Calu3 (cell line): ENCODE results near the gene RAMP1. TPM values are rescaled to one million over a fixed set of nuclear protein-coding genes. Genes with fewer than 3 reads are reported as not detected.

Source experiments
- BruUV-seq: library from RNA; stranded (reverse); fragments of 400-500 nt; replicated peaks from 2 replicates; lab custom pipeline; 2021; lab: Mats Ljungman, UMichigan
- CTCF ChIA-PET: fragments of 300-600 bp; sonication (Branson Sonifier 250); formaldehyde crosslinking; loops from one replicate; lab custom pipeline; 2022; ENCODE audit warnings: antibody characterized with exemption; lab: Charles Lee
- DNase-seq: peaks from one replicate; pipeline ENCODE4 v3.0.0; 2022
- H3K27ac Mint-ChIP-seq: one replicate; pipeline ENCODE4 v1.8.0; 2022; ENCODE audit warnings: mixed read lengths; ENCODE audit not compliant: unreplicated experiment
- H3K27me3 Mint-ChIP-seq: one replicate; pipeline ENCODE4 v1.8.0; 2022; ENCODE audit warnings: mixed read lengths; ENCODE audit not compliant: unreplicated experiment
- H3K36me3 Mint-ChIP-seq: one replicate; pipeline ENCODE4 v1.8.0; 2022; ENCODE audit warnings: mild to moderate bottlenecking, moderate library complexity, mixed read lengths; ENCODE audit not compliant: insufficient read depth, unreplicated experiment
- H3K4me1 Mint-ChIP-seq: one replicate; pipeline ENCODE4 v1.8.0; 2022; ENCODE audit warnings: mild to moderate bottlenecking, low read depth, mixed read lengths; ENCODE audit not compliant: unreplicated experiment
- H3K4me3 Mint-ChIP-seq: one replicate; pipeline ENCODE4 v1.8.0; 2022; ENCODE audit warnings: mild to moderate bottlenecking, low read depth, moderate library complexity, mixed read lengths; ENCODE audit not compliant: unreplicated experiment
- H3K9me3 Mint-ChIP-seq: one replicate; pipeline ENCODE4 v1.8.0; 2022; ENCODE audit warnings: low read depth, mixed read lengths; ENCODE audit not compliant: unreplicated experiment
- intact Hi-C: fragments of 100-400 bp; cut with micrococcal nuclease; formaldehyde crosslinking; loops from one replicate; pipeline ENCODE4 v1.10.0; 2022; ENCODE audit not compliant: unreplicated experiment
- total RNA-seq: library from RNA; stranded (reverse); gene quantifications from 2 replicates; pipeline ENCODE4 v1.2.3, GENCODE V29; 2022
- TF ChIP-seq, protein P1 (sequence below): fragments of 200-600 bp; IDR thresholded peaks from one replicate; pipeline ENCODE4 v1.8.0; 2022; ENCODE audit warnings: antibody characterized with exemption; ENCODE audit not compliant: unreplicated experiment

Gene RAMP1
- total RNA-seq, 1 experiment from 2014 or later: 9.8 TPM

- no TSS peak for BruUV-seq
- Mint-ChIP-seq H3K27me3 (no peaks in the 10 kb centered on the region), H3K4me1 (peaks cover 56% of the 10 kb centered on the region), H3K27ac (peak overlapping the region; percentile 3), H3K9me3 (no peaks in the 10 kb centered on the region), H3K36me3 (peaks cover 15% of the 10 kb centered on the region), H3K4me3 (no peak overlapping the region)
- TF ChIP-seq, protein P1, sequence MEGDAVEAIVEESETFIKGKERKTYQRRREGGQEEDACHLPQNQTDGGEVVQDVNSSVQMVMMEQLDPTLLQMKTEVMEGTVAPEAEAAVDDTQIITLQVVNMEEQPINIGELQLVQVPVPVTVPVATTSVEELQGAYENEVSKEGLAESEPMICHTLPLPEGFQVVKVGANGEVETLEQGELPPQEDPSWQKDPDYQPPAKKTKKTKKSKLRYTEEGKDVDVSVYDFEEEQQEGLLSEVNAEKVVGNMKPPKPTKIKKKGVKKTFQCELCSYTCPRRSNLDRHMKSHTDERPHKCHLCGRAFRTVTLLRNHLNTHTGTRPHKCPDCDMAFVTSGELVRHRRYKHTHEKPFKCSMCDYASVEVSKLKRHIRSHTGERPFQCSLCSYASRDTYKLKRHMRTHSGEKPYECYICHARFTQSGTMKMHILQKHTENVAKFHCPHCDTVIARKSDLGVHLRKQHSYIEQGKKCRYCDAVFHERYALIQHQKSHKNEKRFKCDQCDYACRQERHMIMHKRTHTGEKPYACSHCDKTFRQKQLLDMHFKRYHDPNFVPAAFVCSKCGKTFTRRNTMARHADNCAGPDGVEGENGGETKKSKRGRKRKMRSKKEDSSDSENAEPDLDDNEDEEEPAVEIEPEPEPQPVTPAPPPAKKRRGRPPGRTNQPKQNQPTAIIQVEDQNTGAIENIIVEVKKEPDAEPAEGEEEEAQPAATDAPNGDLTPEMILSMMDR: no peak
- intact Hi-C loops: loop anchor here (10.0 kb wide), 1 partner anchor 56 kb away; no protein-coding TSS in a partner anchor
- no peak for DNase-seq
- CTCF ChIA-PET: no interaction called here
These were observed 9.4 kb downstream of the RAMP1 start for GRCh38 chr2:237868631-237869342.

- CTCF ChIA-PET: no interaction called here
- no TSS peak for BruUV-seq
These were observed 10.1 kb downstream of the RAMP1 start for GRCh38 chr2:237869343-237870102.

GRCh38 chr2:237870126-237870525, 10.7 kb downstream of the RAMP1 start:
- peaks cover 44% of the 10 kb centered on the region for H3K4me1 Mint-ChIP-seq
- no peak for DNase-seq
- CTCF ChIA-PET: no interaction called here
- peaks cover 6% of the 10 kb centered on the region for H3K36me3 Mint-ChIP-seq
- no peak overlapping the region for H3K27ac Mint-ChIP-seq
- H3K27me3 Mint-ChIP-seq: no peaks in the 10 kb centered on the region
- H3K9me3 Mint-ChIP-seq: no peaks in the 10 kb centered on the region
- intact Hi-C loops: no loop called here
- no peak overlapping the region for H3K4me3 Mint-ChIP-seq
- no TSS peak for BruUV-seq
- TF ChIP-seq, protein P1: no peak

More at GRCh38 chr2:237869343-237870102, 10.1 kb downstream of the RAMP1 start:
- no peak for DNase-seq
- H3K27ac Mint-ChIP-seq: no peak overlapping the region
- no peak overlapping the region for H3K4me3 Mint-ChIP-seq
- no peaks in the 10 kb centered on the region for H3K9me3 Mint-ChIP-seq
- peaks cover 50% of the 10 kb centered on the region for H3K4me1 Mint-ChIP-seq
- no peaks in the 10 kb centered on the region for H3K27me3 Mint-ChIP-seq
- peaks cover 8% of the 10 kb centered on the region for H3K36me3 Mint-ChIP-seq
- intact Hi-C loops: loop anchor here (10.0 kb wide), 1 partner anchor 55 kb away; no protein-coding TSS in a partner anchor
- TF ChIP-seq, protein P1: no peak

DNA sequence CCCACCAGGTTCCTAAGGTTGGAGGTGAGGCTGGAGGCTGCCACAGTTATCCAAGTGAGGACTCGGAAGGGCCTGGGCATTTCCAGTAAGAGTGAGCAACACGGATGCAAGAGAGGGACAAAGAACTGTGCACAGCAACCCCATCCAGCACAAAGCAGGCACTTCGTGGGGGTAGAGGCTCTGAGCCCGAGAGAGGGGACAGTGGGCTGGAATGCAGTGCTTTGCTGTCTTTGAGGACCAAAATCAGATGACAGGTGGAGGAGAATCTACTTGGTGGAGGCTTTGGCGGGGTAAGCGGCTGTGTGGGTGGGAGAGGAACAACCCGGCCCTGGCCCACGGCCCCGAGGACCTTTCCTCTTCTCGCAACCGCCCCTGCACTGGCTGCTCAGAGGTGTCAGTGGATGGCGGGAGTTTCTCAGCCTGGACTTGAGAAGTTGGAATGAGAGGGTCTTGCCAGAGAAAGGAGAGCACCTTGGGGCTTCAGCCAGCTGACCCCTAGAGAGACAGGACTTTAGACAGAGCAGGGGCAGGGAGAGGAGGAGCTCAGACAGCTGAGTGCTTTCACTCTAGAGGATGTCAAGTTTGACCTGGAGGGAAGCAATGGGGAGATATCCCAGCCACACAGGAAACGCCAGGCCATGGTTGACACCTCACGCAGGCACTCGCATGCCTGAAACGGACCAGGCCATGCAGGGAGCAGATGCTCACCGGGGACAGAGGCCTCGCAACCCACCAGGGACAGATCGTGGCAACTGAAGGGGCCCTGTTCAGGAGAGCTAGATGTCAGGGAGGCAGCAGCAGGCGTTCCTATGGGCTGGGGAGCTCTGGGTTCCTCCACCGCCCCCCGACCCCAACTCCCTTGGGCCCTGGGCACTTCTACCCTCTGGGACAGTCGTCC, 11.6 kb downstream of the RAMP1 start:
- no peaks in the 10 kb centered on the region for H3K9me3 Mint-ChIP-seq
- H3K27me3 Mint-ChIP-seq: no peaks in the 10 kb centered on the region
- H3K36me3 Mint-ChIP-seq: no peaks in the 10 kb centered on the region
- H3K27ac Mint-ChIP-seq: no peak overlapping the region
- CTCF ChIA-PET: no interaction called here
- no peak overlapping the region for H3K4me3 Mint-ChIP-seq
- TF ChIP-seq, protein P1: no peak
- intact Hi-C loops: no loop called here
- H3K4me1 Mint-ChIP-seq: peaks cover 36% of the 10 kb centered on the region
- no TSS peak for BruUV-seq
- no peak for DNase-seq
